Measurements from ENCODE around the gene MADCAM1.

MADCAM1 gene

DNA sequence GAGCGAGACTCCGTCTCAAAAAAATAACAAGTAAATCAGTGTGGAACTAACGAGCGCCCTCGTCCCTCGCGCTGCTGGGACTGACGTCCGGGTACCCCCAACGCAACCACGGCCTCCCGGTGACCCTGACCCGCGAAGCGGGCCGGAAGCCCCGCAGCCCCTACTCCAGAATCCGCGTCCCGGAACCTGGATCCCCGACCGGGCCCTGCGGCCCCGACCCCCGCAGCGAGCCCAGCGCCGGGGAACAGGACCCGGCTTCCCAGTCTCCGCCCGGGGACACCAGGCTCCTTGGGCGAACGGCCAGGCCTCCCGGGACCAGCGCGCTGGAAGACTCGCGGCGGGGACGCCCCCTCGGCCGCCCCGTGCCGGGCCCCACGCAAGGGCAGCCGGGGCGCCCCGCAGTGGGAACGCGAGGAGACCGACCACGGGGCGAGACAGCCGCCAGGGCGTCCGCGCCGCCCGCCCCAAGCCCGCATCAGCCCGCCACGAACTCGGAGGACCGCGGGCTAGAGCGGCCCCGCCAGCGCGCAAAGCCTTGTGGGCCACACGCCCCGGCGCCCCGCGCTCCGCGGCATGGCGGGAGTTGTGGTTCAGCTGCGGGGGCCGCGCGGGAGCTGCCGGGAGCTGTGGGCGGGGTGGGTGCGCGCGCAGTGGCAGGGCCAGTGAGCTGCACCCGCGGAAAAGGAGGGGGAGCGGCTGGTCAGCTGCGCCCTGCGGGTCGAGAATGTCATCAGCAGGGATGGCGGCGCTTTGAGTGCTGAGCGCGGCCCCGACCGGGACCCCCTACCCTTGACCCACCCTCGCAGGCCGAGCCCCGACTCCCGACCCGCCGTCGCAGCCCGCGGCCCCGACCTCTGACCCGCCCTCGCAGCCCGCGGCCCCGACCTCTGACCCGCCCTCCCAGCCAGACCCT, 7.5 kb upstream of the MADCAM1 start:
- Histone ChIP-seq H3K27me3 (ENCODE audit: control insufficient read depth in 1 of 2, insufficient read depth in 2 of 2, low read length in 2 of 2) (peaks cover 16% of the 10 kb centered on the region in 2 donors), H3K9ac (ENCODE audit: low read depth in 1 of 2, low read length in 2 of 2) (peak overlapping the region; percentile 75 to 82)

DNA sequence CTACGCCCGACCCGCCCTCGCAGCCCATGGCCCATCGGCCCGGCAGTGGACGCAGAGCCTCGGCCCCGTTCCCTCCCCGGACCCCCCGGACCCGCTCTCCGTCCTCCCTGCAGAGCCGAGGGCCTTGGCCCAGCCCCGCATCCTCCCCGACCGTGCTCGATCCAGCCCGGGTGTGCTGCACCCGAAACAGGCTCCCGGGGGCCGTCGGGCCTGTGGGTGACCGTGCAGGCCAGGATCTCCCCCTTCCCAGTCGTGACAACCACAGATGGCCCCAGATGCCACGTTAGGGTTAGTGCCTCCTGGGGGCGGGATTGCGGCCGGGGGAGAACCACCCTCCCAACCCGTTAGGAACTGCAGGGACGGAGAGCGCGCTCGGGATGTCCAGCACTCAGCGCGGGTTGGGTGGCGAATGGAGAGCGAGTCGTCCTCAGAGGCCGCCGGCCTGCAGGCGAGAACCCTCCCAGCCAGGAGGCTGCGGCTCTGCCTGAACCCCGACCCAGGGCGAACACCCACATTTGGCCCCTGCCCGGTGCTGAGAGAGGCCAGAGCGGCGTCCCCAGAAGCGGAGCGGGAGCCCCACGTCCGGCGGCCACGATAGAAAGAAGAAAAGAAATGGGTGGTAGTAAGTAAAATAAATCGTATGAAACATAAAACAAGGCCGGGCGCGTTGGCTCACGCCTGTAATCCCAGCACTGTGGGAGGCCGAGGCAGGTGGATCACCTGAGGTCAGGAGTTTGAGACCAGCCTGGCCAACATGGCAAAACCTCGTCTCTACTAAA, 6.7 kb upstream of the MADCAM1 start:
- H3K9me3 ChIP-seq (ENCODE audit: control insufficient read depth in 1 of 2, low read length in 2 of 2): no peaks in the 10 kb centered on the region
- peaks cover 0 to 4% of the 10 kb centered on the region in 2 donors for H3K4me1 ChIP-seq (ENCODE audit: control insufficient read depth in 1 of 2, insufficient read depth in 2 of 2, low read length in 2 of 2)
- H3K4me3 ChIP-seq (ENCODE audit: low read depth in 1 of 2, low read length in 2 of 2): peak overlapping the region; percentile 50 to 76
- H3K27ac ChIP-seq (ENCODE audit: low read depth, low read length): peak overlapping the region; percentile 70
- peak overlapping the region; percentile 8 to 59 for H3K9ac ChIP-seq (ENCODE audit: low read depth in 1 of 2, low read length in 2 of 2)
- H3K27me3 ChIP-seq (ENCODE audit: control insufficient read depth in 1 of 2, insufficient read depth in 2 of 2, low read length in 2 of 2): peaks cover 13 to 16% of the 10 kb centered on the region in 2 donors
- H3K36me3 ChIP-seq (ENCODE audit: control insufficient read depth in 1 of 2, insufficient read depth in 2 of 2, low read length in 2 of 2): no peaks in the 10 kb centered on the region

More for the DNA sequence above, 7.5 kb upstream of the MADCAM1 start:
- peak overlapping the region; percentile 73 for H3K27ac ChIP-seq (ENCODE audit: low read depth, low read length)
- peak overlapping the region; percentile 76 to 82 for H3K4me3 ChIP-seq (ENCODE audit: low read depth in 1 of 2, low read length in 2 of 2)
- peaks cover 0 to 4% of the 10 kb centered on the region in 2 donors for H3K4me1 ChIP-seq (ENCODE audit: control insufficient read depth in 1 of 2, insufficient read depth in 2 of 2, low read length in 2 of 2)
- no peaks in the 10 kb centered on the region for H3K36me3 ChIP-seq (ENCODE audit: control insufficient read depth in 1 of 2, insufficient read depth in 2 of 2, low read length in 2 of 2)
- H3K9me3 ChIP-seq (ENCODE audit: control insufficient read depth in 1 of 2, low read length in 2 of 2): no peaks in the 10 kb centered on the region

DNA sequence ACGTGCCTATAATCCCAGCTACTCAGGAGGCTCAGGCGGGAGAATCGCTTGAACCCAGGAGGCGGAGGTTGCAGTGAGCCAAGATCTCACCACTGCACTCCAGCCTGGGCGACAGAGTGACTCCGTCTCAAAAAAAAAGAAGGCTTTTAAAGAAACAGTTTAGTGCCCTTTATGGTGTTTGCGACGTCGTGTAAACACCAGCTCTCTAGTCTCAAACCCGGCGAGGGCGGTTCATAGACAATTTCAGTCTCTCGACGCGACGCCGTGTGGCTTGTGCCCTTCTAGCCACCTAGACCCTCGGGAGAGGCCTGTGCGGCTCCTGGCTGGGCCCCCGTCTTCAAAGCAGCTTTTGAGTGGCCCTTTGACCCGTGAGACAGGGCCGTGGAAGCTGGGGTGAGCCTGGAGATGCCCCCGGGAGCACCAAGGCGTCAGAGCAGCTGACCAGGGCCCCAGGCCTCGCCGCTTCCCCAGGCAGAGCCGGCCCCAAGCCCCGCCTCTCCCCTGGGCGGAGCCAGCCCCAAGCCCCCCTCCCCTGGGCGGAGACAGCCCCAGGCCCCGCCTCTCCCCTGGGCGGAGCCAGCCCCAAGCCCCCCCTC, 5.0 kb upstream of the MADCAM1 start:
- Histone ChIP-seq H3K27me3 (ENCODE audit: control insufficient read depth in 1 of 2, insufficient read depth in 2 of 2, low read length in 2 of 2) (peaks cover under 1% of the 10 kb centered on the region in 2 donors), H3K4me1 (ENCODE audit: control insufficient read depth in 1 of 2, insufficient read depth in 2 of 2, low read length in 2 of 2) (peaks cover 0 to 4% of the 10 kb centered on the region in 2 donors), H3K4me3 (ENCODE audit: low read depth in 1 of 2, low read length in 2 of 2) (no peak overlapping the region), H3K9ac (ENCODE audit: low read depth in 1 of 2, low read length in 2 of 2) (no peak overlapping the region), H3K9me3 (ENCODE audit: control insufficient read depth in 1 of 2, low read length in 2 of 2) (no peaks in the 10 kb centered on the region), H3K27ac (ENCODE audit: low read depth, low read length) (no peak overlapping the region), H3K36me3 (ENCODE audit: control insufficient read depth in 1 of 2, insufficient read depth in 2 of 2, low read length in 2 of 2) (no peaks in the 10 kb centered on the region)

DNA sequence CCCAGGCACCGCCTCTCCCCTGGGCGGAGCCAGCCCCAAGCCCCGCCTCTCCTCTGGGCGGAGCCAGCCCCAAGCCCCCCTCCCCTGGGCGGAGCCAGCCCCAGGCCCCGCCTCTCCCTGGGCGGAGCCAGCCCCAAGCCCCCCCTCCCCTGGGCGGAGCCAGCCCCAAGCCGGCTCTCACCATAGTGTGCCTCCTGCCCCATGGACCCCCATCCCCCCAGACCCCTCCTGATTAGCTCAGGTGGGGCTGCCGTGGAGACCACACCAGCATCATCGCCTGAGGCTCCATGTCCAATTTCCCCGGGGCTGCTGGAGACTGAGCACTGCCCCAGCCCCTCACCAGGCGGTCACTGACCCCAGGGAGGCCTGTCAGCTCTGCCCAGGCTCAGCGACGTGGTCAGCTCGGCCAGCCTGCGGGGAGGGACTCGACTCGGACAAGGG, 4.2 kb upstream of the MADCAM1 start:
- Histone ChIP-seq H3K4me1 (ENCODE audit: control insufficient read depth in 1 of 2, insufficient read depth in 2 of 2, low read length in 2 of 2) (peaks cover 0 to 4% of the 10 kb centered on the region in 2 donors), H3K9me3 (ENCODE audit: control insufficient read depth in 1 of 2, low read length in 2 of 2) (no peaks in the 10 kb centered on the region), H3K4me3 (ENCODE audit: low read depth in 1 of 2, low read length in 2 of 2) (no peak overlapping the region), H3K27me3 (ENCODE audit: control insufficient read depth in 1 of 2, insufficient read depth in 2 of 2, low read length in 2 of 2) (no peaks in the 10 kb centered on the region), H3K9ac (ENCODE audit: low read depth in 1 of 2, low read length in 2 of 2) (no peak overlapping the region), H3K36me3 (ENCODE audit: control insufficient read depth in 1 of 2, insufficient read depth in 2 of 2, low read length in 2 of 2) (no peaks in the 10 kb centered on the region), H3K27ac (ENCODE audit: low read depth, low read length) (no peak overlapping the region)

DNA sequence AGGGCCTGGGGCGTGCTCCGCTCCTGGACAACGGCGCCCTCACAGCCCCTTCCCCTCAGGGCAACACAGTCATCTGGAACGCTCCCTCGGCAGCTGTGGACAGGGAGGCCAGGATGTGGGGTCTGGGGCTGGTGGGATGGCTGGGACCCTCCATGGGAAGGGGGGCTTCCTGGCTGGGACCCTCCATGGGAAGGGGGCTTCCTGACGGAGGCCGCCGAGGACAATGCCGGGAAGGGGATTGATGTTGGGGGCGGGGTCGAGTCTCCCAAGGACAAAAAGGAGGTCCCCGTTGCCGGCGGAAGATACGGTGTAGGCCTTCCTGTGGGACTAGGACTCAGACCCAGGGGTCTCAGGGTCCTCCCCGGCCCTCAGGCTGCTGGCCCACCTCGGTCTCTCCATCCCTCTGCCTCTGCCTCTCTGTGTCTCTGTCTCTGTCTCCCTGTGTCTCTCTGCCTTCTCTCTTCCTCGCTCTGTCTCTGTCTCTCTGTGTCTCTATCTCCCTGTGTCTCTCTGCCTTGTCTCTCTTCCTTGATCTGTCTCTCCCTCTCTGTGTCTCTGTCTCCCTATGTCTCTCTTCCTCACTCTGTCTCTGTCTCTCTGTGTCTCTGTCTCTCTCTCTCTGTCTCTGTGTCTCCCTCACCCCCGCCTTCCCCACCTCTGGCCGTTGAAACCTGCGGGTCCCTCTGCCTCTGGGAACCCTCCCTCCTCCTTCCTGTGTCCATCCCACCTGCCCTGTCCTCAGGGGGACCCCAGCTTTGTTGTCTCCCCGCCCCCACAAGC, 2.7 kb upstream of the MADCAM1 start:
- Histone ChIP-seq H3K4me3 (ENCODE audit: low read depth in 1 of 2, low read length in 2 of 2) (no peak overlapping the region), H3K9ac (ENCODE audit: low read depth in 1 of 2, low read length in 2 of 2) (no peak overlapping the region), H3K27me3 (ENCODE audit: control insufficient read depth in 1 of 2, insufficient read depth in 2 of 2, low read length in 2 of 2) (peaks cover 9 to 10% of the 10 kb centered on the region in 2 donors), H3K36me3 (ENCODE audit: control insufficient read depth in 1 of 2, insufficient read depth in 2 of 2, low read length in 2 of 2) (no peaks in the 10 kb centered on the region), H3K27ac (ENCODE audit: low read depth, low read length) (no peak overlapping the region), H3K9me3 (ENCODE audit: control insufficient read depth in 1 of 2, low read length in 2 of 2) (no peaks in the 10 kb centered on the region), H3K4me1 (ENCODE audit: control insufficient read depth in 1 of 2, insufficient read depth in 2 of 2, low read length in 2 of 2) (peaks cover 7% of the 10 kb centered on the region in 2 donors)

DNA sequence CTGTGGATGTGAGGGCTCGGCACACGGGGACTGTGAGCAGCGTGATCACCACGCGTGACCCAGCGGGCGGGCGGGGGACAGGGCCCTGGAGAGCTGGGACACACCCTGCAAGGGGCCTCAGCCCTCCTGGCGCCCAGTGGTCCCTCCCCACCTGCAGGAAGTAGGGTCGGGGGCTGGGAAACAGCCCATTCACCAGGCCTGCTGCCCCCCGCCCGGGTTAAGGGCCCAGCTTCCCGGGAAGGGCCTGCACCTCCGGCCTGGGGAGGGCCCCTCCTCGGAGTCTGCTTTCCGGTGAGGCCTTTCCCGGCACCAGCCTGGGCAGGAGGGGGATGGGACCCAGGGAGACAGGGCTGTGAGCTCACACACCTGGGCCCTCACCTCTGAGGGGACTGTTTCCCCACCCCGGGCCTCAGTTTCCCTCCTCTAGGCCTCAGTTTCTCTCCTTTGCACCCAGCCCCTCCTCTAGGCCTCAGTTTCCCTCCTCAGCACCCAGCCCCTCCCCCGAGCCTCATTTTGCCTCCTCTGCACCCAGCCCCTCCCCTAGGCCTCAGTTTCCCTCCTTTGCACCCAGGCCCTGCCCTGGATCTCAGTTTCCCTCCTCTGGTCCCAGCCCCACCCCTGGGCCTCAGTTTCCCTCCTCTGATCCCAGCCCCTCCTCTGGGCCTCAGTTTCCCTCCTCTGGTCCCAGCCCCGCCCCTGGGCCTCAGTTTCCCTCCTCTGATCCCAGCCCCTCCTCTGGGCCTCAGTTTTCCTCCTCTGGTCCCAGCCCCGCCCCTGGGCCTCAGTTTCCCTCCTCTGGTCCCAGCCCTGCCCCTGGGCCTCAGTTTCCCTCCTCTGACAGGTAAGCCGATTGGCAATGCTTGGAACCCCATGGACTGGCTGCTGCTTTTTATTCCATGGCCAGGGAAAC, 1.9 kb upstream of the MADCAM1 start:
- Histone ChIP-seq H3K9me3 (ENCODE audit: control insufficient read depth in 1 of 2, low read length in 2 of 2) (no peaks in the 10 kb centered on the region), H3K36me3 (ENCODE audit: control insufficient read depth in 1 of 2, insufficient read depth in 2 of 2, low read length in 2 of 2) (no peaks in the 10 kb centered on the region), H3K27ac (ENCODE audit: low read depth, low read length) (no peak overlapping the region), H3K4me3 (ENCODE audit: low read depth in 1 of 2, low read length in 2 of 2) (no peak overlapping the region), H3K27me3 (ENCODE audit: control insufficient read depth in 1 of 2, insufficient read depth in 2 of 2, low read length in 2 of 2) (peaks cover 14 to 16% of the 10 kb centered on the region in 2 donors), H3K9ac (ENCODE audit: low read depth in 1 of 2, low read length in 2 of 2) (no peak overlapping the region), H3K4me1 (ENCODE audit: control insufficient read depth in 1 of 2, insufficient read depth in 2 of 2, low read length in 2 of 2) (peaks cover 7% of the 10 kb centered on the region in 2 donors)

DNA sequence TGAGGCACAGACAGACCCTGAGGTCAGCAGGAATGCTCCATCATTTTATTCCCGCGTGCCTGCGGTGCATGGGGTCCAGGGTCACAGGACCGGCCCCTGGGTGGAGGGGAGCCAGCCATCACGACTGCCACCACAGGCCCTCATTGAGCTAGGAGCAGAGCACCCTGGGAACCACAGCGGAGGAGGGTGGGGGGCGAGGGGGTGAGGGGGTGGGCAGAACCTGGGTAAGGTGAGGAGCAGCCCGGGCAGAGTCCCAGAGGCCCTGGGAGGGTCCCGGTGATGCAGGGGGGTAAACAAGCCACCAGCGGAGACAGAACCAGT, 1.2 kb upstream of the MADCAM1 start:
- Histone ChIP-seq H3K36me3 (ENCODE audit: control insufficient read depth in 1 of 2, insufficient read depth in 2 of 2, low read length in 2 of 2) (no peaks in the 10 kb centered on the region), H3K9me3 (ENCODE audit: control insufficient read depth in 1 of 2, low read length in 2 of 2) (no peaks in the 10 kb centered on the region), H3K4me3 (ENCODE audit: low read depth in 1 of 2, low read length in 2 of 2) (no peak overlapping the region), H3K9ac (ENCODE audit: low read depth in 1 of 2, low read length in 2 of 2) (no peak overlapping the region), H3K4me1 (ENCODE audit: control insufficient read depth in 1 of 2, insufficient read depth in 2 of 2, low read length in 2 of 2) (peaks cover 4 to 7% of the 10 kb centered on the region in 2 donors), H3K27me3 (ENCODE audit: control insufficient read depth in 1 of 2, insufficient read depth in 2 of 2, low read length in 2 of 2) (peaks cover 16 to 18% of the 10 kb centered on the region in 2 donors), H3K27ac (ENCODE audit: low read depth, low read length) (no peak overlapping the region)

DNA sequence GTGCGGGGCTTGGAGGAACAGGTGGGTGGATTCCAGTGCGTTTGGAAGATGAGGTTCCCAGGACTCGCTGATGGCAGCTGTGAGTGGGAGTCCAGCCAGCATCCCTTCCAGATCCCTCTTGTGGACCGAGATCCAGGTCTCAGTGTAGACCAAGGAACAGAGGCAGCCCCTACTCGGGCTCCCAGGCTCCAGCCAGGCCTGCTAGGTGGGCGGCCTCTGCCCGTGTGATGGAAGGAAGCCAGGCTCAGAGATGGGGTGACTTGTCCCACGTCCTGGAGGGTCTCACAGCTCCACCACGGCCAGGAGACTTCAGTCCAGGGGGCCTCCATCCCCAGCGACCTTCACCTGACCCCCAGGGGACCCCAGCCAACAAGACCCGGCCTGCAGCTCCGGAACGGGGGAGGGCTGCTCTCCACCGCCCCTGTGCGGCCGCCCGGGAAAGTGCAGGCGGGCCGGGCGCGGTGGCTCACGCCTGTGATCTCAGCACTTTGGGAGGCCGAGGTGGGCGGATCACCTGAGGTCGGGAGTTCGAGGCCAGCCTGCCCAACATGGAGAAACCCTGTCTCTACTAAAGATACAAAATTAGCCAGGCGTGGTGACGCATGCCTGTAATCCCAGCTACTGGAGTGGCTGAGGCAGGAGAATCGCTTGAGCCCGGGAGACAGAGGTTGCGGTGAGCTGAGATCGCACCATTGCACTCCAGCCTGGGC, 729 bp upstream of the MADCAM1 start:
- no peak overlapping the region for H3K27ac ChIP-seq (ENCODE audit: low read depth, low read length)
- peaks cover 16 to 18% of the 10 kb centered on the region in 2 donors for H3K27me3 ChIP-seq (ENCODE audit: control insufficient read depth in 1 of 2, insufficient read depth in 2 of 2, low read length in 2 of 2)
- no peaks in the 10 kb centered on the region for H3K36me3 ChIP-seq (ENCODE audit: control insufficient read depth in 1 of 2, insufficient read depth in 2 of 2, low read length in 2 of 2)
- H3K4me1 ChIP-seq (ENCODE audit: control insufficient read depth in 1 of 2, insufficient read depth in 2 of 2, low read length in 2 of 2): peaks cover 4 to 7% of the 10 kb centered on the region in 2 donors
- no peak overlapping the region for H3K9ac ChIP-seq (ENCODE audit: low read depth in 1 of 2, low read length in 2 of 2)
- no peaks in the 10 kb centered on the region for H3K9me3 ChIP-seq (ENCODE audit: control insufficient read depth in 1 of 2, low read length in 2 of 2)
- H3K4me3 ChIP-seq (ENCODE audit: low read depth in 1 of 2, low read length in 2 of 2): no peak overlapping the region

Measured in duodenal mucosa (tissue), 2 donors.